Measurements from ENCODE around the gene MAFB.

Gene MAFB

DNA sequence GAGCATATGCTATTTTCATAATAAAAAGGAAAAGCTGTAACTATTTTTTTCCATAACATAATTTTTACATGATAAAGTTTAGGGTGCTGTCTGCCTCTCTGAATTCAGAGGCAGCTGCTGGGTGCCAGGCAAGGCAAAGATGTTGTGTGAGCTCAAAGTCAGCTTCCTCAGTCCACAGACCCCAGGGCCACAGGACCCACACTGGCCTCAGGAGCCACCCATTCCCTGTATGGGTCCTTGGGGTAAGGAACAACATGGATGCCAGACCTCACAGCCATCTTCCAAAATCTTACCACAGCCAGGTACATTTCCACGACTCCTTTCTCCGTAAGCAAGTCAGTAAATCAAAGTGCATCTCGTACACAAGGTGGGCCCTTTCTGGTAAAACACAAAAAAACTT lies 16.4 kb upstream of the MAFB start:
- H3F3A ChIP-seq (ENCODE audit: insufficient read depth), result no peaks in the 10 kb centered on the region
- H3K4me3 ChIP-seq (ENCODE audit: insufficient read depth, low read length, poor library complexity, severe bottlenecking), result no peak overlapping the region
- no peaks in the 10 kb centered on the region for H3K27me3 ChIP-seq (ENCODE audit: low read length)
- no peaks in the 10 kb centered on the region for H3K79me2 ChIP-seq (ENCODE audit: insufficient read depth, low read length)
- no peaks in the 10 kb centered on the region for H3K9me2 ChIP-seq (replicated peaks; ENCODE audit: insufficient read depth, low read length)
- no peaks in the 10 kb centered on the region for H3K9me3 ChIP-seq (ENCODE audit: insufficient read depth, low read length)
- TF ChIP-seq EZH2phosphoT487 (conservative IDR thresholded peaks at IDR 0.05; ENCODE audit: low read length), result no peak
- TF ChIP-seq, protein P1, sequence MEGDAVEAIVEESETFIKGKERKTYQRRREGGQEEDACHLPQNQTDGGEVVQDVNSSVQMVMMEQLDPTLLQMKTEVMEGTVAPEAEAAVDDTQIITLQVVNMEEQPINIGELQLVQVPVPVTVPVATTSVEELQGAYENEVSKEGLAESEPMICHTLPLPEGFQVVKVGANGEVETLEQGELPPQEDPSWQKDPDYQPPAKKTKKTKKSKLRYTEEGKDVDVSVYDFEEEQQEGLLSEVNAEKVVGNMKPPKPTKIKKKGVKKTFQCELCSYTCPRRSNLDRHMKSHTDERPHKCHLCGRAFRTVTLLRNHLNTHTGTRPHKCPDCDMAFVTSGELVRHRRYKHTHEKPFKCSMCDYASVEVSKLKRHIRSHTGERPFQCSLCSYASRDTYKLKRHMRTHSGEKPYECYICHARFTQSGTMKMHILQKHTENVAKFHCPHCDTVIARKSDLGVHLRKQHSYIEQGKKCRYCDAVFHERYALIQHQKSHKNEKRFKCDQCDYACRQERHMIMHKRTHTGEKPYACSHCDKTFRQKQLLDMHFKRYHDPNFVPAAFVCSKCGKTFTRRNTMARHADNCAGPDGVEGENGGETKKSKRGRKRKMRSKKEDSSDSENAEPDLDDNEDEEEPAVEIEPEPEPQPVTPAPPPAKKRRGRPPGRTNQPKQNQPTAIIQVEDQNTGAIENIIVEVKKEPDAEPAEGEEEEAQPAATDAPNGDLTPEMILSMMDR (IDR thresholded peaks at IDR 0.05; ENCODE audit: insufficient read depth, low read length, poor library complexity, severe bottlenecking), result no peak
- no peak overlapping the region for H2AFZ ChIP-seq (ENCODE audit: low read depth, low read length, severe bottlenecking)
- H3K27ac ChIP-seq (ENCODE audit: low read depth, low read length), result no peak overlapping the region
- H3K4me2 ChIP-seq (ENCODE audit: low read depth, low read length, poor library complexity, severe bottlenecking), result no peak overlapping the region
- H3K9ac ChIP-seq (ENCODE audit: low read length), result no peak overlapping the region
- H4K20me1 ChIP-seq (ENCODE audit: low read depth, low read length), result no peaks in the 10 kb centered on the region
- H3K36me3 ChIP-seq (ENCODE audit: low read length), result no peaks in the 10 kb centered on the region

DNA sequence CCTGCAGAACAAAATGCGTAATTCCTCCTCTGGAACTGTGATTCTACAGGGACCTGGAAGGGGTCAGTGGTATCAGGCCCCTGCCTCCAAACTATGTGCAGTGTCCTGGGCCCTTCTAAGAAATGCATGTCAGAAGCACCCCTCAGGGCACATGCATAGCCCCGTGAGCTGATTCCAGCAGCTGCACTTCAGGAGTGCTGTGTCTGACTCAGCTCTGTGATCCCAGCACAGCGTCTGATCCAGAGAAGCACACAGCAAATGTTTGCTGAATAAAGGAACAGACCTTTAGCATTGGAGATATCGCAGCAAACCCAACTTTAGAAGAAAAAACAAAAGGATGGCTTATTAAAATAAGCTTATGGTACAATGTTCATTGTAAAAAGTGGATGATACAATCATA lies 15.8 kb upstream of the MAFB start:
- H3K36me3 ChIP-seq (ENCODE audit: low read length), result no peaks in the 10 kb centered on the region
- no peak overlapping the region for H3K4me3 ChIP-seq (ENCODE audit: insufficient read depth, low read length, poor library complexity, severe bottlenecking)
- no peak for TF ChIP-seq EZH2phosphoT487 (conservative IDR thresholded peaks at IDR 0.05; ENCODE audit: low read length)
- TF ChIP-seq, protein P1 (IDR thresholded peaks at IDR 0.05; ENCODE audit: insufficient read depth, low read length, poor library complexity, severe bottlenecking), result no peak
- no peaks in the 10 kb centered on the region for H3K9me2 ChIP-seq (replicated peaks; ENCODE audit: insufficient read depth, low read length)
- no peaks in the 10 kb centered on the region for H3F3A ChIP-seq (ENCODE audit: insufficient read depth)
- no peak overlapping the region for H2AFZ ChIP-seq (ENCODE audit: low read depth, low read length, severe bottlenecking)
- H3K27me3 ChIP-seq (ENCODE audit: low read length), result no peaks in the 10 kb centered on the region
- no peak overlapping the region for H3K27ac ChIP-seq (ENCODE audit: low read depth, low read length)
- no peak overlapping the region for H3K4me2 ChIP-seq (ENCODE audit: low read depth, low read length, poor library complexity, severe bottlenecking)
- no peaks in the 10 kb centered on the region for H3K79me2 ChIP-seq (ENCODE audit: insufficient read depth, low read length)
- no peaks in the 10 kb centered on the region for H4K20me1 ChIP-seq (ENCODE audit: low read depth, low read length)
- no peaks in the 10 kb centered on the region for H3K9me3 ChIP-seq (ENCODE audit: insufficient read depth, low read length)
- H3K9ac ChIP-seq (ENCODE audit: low read length), result no peak overlapping the region

DNA sequence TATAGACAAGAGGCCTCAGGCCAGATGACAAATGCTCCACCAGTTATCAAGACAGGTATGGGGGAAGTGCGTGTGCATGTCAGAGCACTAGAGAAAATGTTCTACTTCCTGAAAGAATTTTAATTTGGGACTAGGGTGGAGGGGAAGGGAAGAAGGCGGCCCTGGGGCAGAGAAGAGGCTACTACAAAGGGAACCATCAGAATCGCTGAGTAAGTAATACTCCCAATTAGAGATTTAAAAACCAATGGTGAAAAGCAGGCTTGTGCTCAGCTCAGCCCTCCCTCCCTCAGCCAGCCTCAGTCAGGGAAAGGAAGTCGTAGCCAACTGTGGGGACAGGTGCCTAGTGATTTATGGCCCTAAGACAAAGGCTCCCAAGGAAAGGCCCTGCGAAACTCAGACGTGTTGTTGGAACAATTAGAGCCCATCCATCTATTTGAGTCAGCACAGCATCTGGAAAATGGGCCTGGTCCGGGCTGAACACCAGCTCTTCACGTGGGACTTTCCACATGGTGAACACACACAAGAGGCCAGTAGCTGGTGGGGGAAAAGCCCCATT lies 15.0 kb upstream of the MAFB start:
- no peaks in the 10 kb centered on the region for H3K9me2 ChIP-seq (replicated peaks; ENCODE audit: insufficient read depth, low read length)
- no peak overlapping the region for H3K4me2 ChIP-seq (ENCODE audit: low read depth, low read length, poor library complexity, severe bottlenecking)
- H3K4me3 ChIP-seq (ENCODE audit: insufficient read depth, low read length, poor library complexity, severe bottlenecking), result no peak overlapping the region
- no peak overlapping the region for H3K9ac ChIP-seq (ENCODE audit: low read length)
- no peak overlapping the region for H2AFZ ChIP-seq (ENCODE audit: low read depth, low read length, severe bottlenecking)
- no peak overlapping the region for H3K27ac ChIP-seq (ENCODE audit: low read depth, low read length)
- no peaks in the 10 kb centered on the region for H4K20me1 ChIP-seq (ENCODE audit: low read depth, low read length)
- H3K27me3 ChIP-seq (ENCODE audit: low read length), result no peaks in the 10 kb centered on the region
- H3F3A ChIP-seq (ENCODE audit: insufficient read depth), result no peaks in the 10 kb centered on the region
- no peaks in the 10 kb centered on the region for H3K36me3 ChIP-seq (ENCODE audit: low read length)
- H3K79me2 ChIP-seq (ENCODE audit: insufficient read depth, low read length), result no peaks in the 10 kb centered on the region
- H3K9me3 ChIP-seq (ENCODE audit: insufficient read depth, low read length), result no peaks in the 10 kb centered on the region
- no peak for TF ChIP-seq EZH2phosphoT487 (conservative IDR thresholded peaks at IDR 0.05; ENCODE audit: low read length)
- TF ChIP-seq, protein P1 (IDR thresholded peaks at IDR 0.05; ENCODE audit: insufficient read depth, low read length, poor library complexity, severe bottlenecking), result no peak
